Heart left ventricle (tissue), 16 donors: ENCODE results near the gene ASB18. TPM values are rescaled to one million over a fixed set of nuclear protein-coding genes. Genes with fewer than 3 reads are reported as not detected.

Experiments used
- ATAC-seq, 4 donors: fragments of 200-7000 bp; cut with Tn5 transposase; one replicate each; pipeline ENCODE4 v1.9.1; 2020 to 2022; ENCODE audit warnings: moderate library complexity in 4 of 4, mild to moderate bottlenecking in 3 of 4, moderate number of reproducible peaks in 1 of 4
- DNase-seq, 5 donors: peaks; one replicate each; pipeline ENCODE4 v3.0.0-alpha.2; 2020
- H3K27ac ChIP-seq, 12 donors: fragments of 200-600 bp; sonication (generic) in 4 of 12; one replicate each; pipeline versions ENCODE4 v1.5.0 to v1.8.0; 2016 to 2022; ENCODE audit warnings: mild to moderate bottlenecking in 2 of 12
- H3K27me3 ChIP-seq, 9 donors: fragments of 200-600 bp; sonication (generic) in 2 of 9; one replicate each; pipeline versions ENCODE4 v1.5.1 to v1.8.0; 2016 to 2022; ENCODE audit warnings: mild to moderate bottlenecking in 3 of 9
- H3K36me3 ChIP-seq, 9 donors: fragments of 200-600 bp; sonication (generic) in 2 of 9; one replicate each; pipeline versions ENCODE4 v1.5.0 to v1.8.0; 2018 to 2022; ENCODE audit warnings: mild to moderate bottlenecking in 2 of 9
- H3K4me1 ChIP-seq, 12 donors: fragments of 200-600 bp; sonication (generic) in 4 of 12; one replicate each; pipeline versions ENCODE4 v1.5.0 to v1.8.0; 2016 to 2022; ENCODE audit warnings: mild to moderate bottlenecking in 3 of 12
- H3K4me3 ChIP-seq, 12 donors: fragments of 200-600 bp; sonication (generic) in 4 of 12; one replicate each; pipeline versions ENCODE4 v1.5.0 to v1.8.0; 2017 to 2022; ENCODE audit warnings: mild to moderate bottlenecking in 9 of 12, moderate library complexity in 4 of 12
- H3K9me3 ChIP-seq, 12 donors: fragments of 200-600 bp; sonication (generic) in 4 of 12; one replicate each; pipeline versions ENCODE4 v1.5.0 to v1.8.0; 2016 to 2022; ENCODE audit warnings: mild to moderate bottlenecking in 1 of 12
- CTCF ChIP-seq, 12 donors: fragments of 200-600 bp; sonication (generic) in 4 of 12; IDR thresholded peaks; one replicate each; pipeline versions ENCODE4 v1.5.0 to v1.8.0; 2018 to 2022; ENCODE audit warnings: antibody characterized with exemption in 12 of 12, mild to moderate bottlenecking in 5 of 12
- POLR2A ChIP-seq, 2 donors: fragments of 450-650 bp; IDR thresholded peaks; one replicate each; pipeline ENCODE4 v1.6.1; 2017; ENCODE audit warnings: antibody characterized with exemption in 2 of 2, mild to moderate bottlenecking in 2 of 2, moderate library complexity in 2 of 2
- WGBS, 4 donors: extraction: QIAGEN DNeasy Blood & Tissue Kit in 2 of 4; methylation state at CpG; one replicate each; pipeline versions ENCODE4 v1.1.5 to v1.1.7; 2013 to 2018; 5-methylcytosine and 5-hydroxymethylcytosine counted together
- intact Hi-C, 10 donors: fragments of 100-400 bp; cut with DNase I; formaldehyde crosslinking; loops; one replicate each; pipeline versions ENCODE4 v1.11.1 to v1.14.2; 2022
- polyA plus RNA-seq, 2 donors: library from polyadenylated mRNA; stranded (reverse); fragments of 200-250 nt; gene quantifications; one replicate each; pipeline ENCODE4 v1.2.3, GENCODE V29; 2013
- total RNA-seq, 9 donors: library from RNA; depleted of rRNA in 2 of 9; stranded (reverse); fragments of >200 nt in 2 of 9; fragmentation: NEBNext Ultra II Directional in 3 of 9; extraction: Animal tissue kit (Norgen Biotek cat#: 25700) in 3 of 9; gene quantifications; one replicate each; pipeline versions ENCODE4 v1.1.0 to v1.2.4, GENCODE V29; 2016 to 2023
- donor health status: ischemic (EF 13 %, LVEDD 7.1; RV severe dilation, severe dysfunction).
- donor health status: healthy with polysubstance abuse.
- donor health status: DM: no; HTN: yes; CAD: no.
- donor health status: DM: no; HTN: no; CAD: no.
- donor health status: ischemic (EF 25% LVEDD 6.9; RV normal size, moderate dysfunction).
- donor health status: ischemic (EF 25% LVEDD 5.7; RV mildly dilated, moderate dysfunction).
- donor health status: healthy.
- donor health status: DM: yes; HTN: yes; CAD: no.
- donor health status: ischemic (EF 35%, LVEDD 5.7; RV mildly dilated, moderate dysfunction).
- donor health status: nonischemic (EF 11% LVEDD 7.7; RV severe dilation, severe dysfunction).
- donor health status: DM: yes; HTN: yes; CAD: no.
- donor health status: PGD.
- donor health status: ischemic (EF 29% LVEDD 5.4; RV normal size, mild dysfunction).
- donor health status: nonischemic (EF 23%, LVEDD 6.1; RV moderate dilation, normal function).

ASB18 gene
- total and polyA plus RNA-seq, 11 donors, result 4.3 to 49.8 (median 14.1) TPM

GRCh38 chr2:236143811-236144210 is 120.4 kb downstream of the ASB18 start:
- 86 to 95% (median 94%) methylated on average over 10 of the region's 10 CpGs for WGBS, 4 donors
- Histone ChIP-seq H3K4me1 (peaks cover 0 to 4% (median 0%) of the 10 kb centered on the region in 12 donors), H3K4me3 (no peak overlapping the region), H3K27me3 (peaks cover 0 to 43% (median 10%) of the 10 kb centered on the region in 9 donors), H3K36me3 (no peaks in the 10 kb centered on the region), H3K27ac (no peak overlapping the region), H3K9me3 (no peaks in the 10 kb centered on the region)
- DNase-seq (no peak), ATAC-seq (no peak)
- no peak for TF ChIP-seq CTCF (IDR thresholded peaks at IDR 0.05)
- TF ChIP-seq POLR2A (IDR thresholded peaks at IDR 0.05), result no peak
- intact Hi-C loops, result no loop called here

Other genes with a start within 250 kb of the ASB18 start
- gene GBX2, start 96.0 kb downstream of the ASB18 start, total RNA-seq, result under 1 TPM in 1 of 9 donors, not detected in 8; 0.17 TPM
- under 1 TPM; 0.15 to 0.55 TPM for gene GBX2, start 96.0 kb downstream of the ASB18 start, polyA plus RNA-seq